Measurements from ENCODE around the gene WNT4. TPM values are rescaled to one million over a fixed set of nuclear protein-coding genes. Genes with fewer than 3 reads are reported as not detected.

Gene WNT4
- total RNA-seq, 1 experiment from 2014 or later, result 0.79 TPM

DNA sequence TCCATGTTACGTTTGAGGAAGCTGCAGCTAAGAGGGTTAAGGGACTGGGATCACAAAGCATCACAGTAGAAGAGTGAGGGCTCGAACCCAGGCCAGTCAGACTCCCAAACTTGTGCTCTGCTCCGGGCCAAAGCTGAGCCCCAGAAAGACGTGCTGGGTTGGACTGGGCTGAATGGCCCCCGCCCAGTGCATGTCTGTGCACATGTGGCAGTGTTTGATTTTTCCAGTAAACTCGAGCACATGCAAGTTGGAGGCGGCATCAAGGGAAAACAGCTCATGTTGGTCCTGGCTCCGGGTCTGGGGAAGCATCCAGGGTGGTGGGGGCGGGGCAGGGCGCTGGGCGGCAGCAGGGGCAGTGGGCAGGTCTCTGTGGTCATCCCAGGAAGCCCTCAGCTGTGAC, 39.8 kb upstream of the WNT4 start:
- no peaks in the 10 kb centered on the region for H3K9me3 Mint-ChIP-seq (ENCODE audit: unreplicated experiment)
- BruUV-seq (replicated peaks), result no TSS peak
- intact Hi-C loops (cut with micrococcal nuclease; ENCODE audit: unreplicated experiment), result no loop called here

DNA sequence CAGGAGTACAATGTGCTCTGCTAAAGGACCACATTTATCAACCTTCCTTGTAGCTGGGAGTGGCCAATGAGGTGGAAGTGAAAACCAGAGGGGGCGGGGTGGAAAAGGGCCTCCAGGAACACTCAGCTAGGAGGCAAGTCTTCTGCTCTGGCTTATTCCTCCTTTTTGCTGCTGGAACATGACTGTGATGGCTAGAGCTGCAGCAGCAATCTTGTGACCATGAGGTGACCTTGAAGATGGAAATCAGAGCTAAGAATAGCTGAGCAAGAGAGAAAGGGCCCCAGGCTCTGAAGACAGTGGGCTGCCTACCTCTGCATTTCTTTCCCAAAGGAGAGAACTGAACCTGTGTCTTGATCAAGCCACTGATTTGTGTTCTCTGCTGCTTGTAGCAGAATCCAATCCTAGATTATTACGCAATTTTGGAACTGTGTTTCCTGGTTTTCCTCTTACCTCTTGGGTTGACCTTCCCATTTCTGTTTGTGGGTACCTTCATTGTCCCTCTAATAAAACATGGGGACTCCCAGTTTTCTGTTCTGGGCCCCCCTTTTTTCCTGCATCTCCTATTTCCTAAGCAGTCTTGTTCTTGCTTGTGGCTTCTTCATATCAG, 36.4 kb upstream of the WNT4 start:
- H3K9me3 ChIP-seq, result no peaks in the 10 kb centered on the region
- ChIA-PET POLR2A (no interaction called here), CTCF (no interaction called here)
- H3K9me3 Mint-ChIP-seq (ENCODE audit: unreplicated experiment), result no peaks in the 10 kb centered on the region
- BruUV-seq (replicated peaks), result no TSS peak
- H3K27me3 Mint-ChIP-seq (ENCODE audit: insufficient read depth, unreplicated experiment), result peaks cover 12% of the 10 kb centered on the region
- intact Hi-C loops (cut with micrococcal nuclease; ENCODE audit: unreplicated experiment), result no loop called here
- H3K36me3 ChIP-seq (ENCODE audit: control insufficient read depth, insufficient read depth, low read length), result no peaks in the 10 kb centered on the region
- no peaks in the 10 kb centered on the region for H3K4me1 ChIP-seq
- no peak overlapping the region for H3K4me3 ChIP-seq (ENCODE audit: low read depth, low read length)
- TF ChIP-seq, protein P1, sequence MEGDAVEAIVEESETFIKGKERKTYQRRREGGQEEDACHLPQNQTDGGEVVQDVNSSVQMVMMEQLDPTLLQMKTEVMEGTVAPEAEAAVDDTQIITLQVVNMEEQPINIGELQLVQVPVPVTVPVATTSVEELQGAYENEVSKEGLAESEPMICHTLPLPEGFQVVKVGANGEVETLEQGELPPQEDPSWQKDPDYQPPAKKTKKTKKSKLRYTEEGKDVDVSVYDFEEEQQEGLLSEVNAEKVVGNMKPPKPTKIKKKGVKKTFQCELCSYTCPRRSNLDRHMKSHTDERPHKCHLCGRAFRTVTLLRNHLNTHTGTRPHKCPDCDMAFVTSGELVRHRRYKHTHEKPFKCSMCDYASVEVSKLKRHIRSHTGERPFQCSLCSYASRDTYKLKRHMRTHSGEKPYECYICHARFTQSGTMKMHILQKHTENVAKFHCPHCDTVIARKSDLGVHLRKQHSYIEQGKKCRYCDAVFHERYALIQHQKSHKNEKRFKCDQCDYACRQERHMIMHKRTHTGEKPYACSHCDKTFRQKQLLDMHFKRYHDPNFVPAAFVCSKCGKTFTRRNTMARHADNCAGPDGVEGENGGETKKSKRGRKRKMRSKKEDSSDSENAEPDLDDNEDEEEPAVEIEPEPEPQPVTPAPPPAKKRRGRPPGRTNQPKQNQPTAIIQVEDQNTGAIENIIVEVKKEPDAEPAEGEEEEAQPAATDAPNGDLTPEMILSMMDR (IDR thresholded peaks at IDR 0.05; ENCODE audit: insufficient read depth in 1 of 2, low read depth in 1 of 2, low read length in 1 of 2, severe bottlenecking in 1 of 2, unreplicated experiment in 1 of 2), result no peak
- no peak overlapping the region for H3K4me3 Mint-ChIP-seq (ENCODE audit: unreplicated experiment)
- H3K27me3 ChIP-seq (replicated peaks; ENCODE audit: control insufficient read depth, insufficient read depth, low read length), result no peaks in the 10 kb centered on the region
- DNase-seq, result no peak
- no peak overlapping the region for H3K27ac Mint-ChIP-seq (ENCODE audit: unreplicated experiment)
- H3K36me3 Mint-ChIP-seq (ENCODE audit: insufficient read depth, unreplicated experiment), result no peaks in the 10 kb centered on the region
- H3K4me1 Mint-ChIP-seq (ENCODE audit: low read depth, unreplicated experiment), result no peaks in the 10 kb centered on the region

More for the DNA sequence above, 39.8 kb upstream of the WNT4 start:
- Histone ChIP-seq H3K36me3 (ENCODE audit: control insufficient read depth, insufficient read depth, low read length) (no peaks in the 10 kb centered on the region), H3K4me3 (ENCODE audit: low read depth, low read length) (no peak overlapping the region), H3K27me3 (replicated peaks; ENCODE audit: control insufficient read depth, insufficient read depth, low read length) (no peaks in the 10 kb centered on the region), H3K4me1 (no peaks in the 10 kb centered on the region), H3K9me3 (no peaks in the 10 kb centered on the region)
- H3K4me1 Mint-ChIP-seq (ENCODE audit: low read depth, unreplicated experiment), result no peaks in the 10 kb centered on the region
- H3K27ac Mint-ChIP-seq (ENCODE audit: unreplicated experiment), result no peak overlapping the region
- H3K4me3 Mint-ChIP-seq (ENCODE audit: unreplicated experiment), result no peak overlapping the region
- ChIA-PET CTCF (interaction anchor here (0.6 kb wide), 1 partner anchor 77 kb away, joined by 4 read pairs; no protein-coding TSS in a partner anchor), POLR2A (no interaction called here)
- H3K27me3 Mint-ChIP-seq (ENCODE audit: insufficient read depth, unreplicated experiment), result peaks cover 13% of the 10 kb centered on the region
- no peaks in the 10 kb centered on the region for H3K36me3 Mint-ChIP-seq (ENCODE audit: insufficient read depth, unreplicated experiment)
- DNase-seq, result no peak
- TF ChIP-seq, protein P1 (IDR thresholded peaks at IDR 0.05; ENCODE audit: insufficient read depth in 1 of 2, low read depth in 1 of 2, low read length in 1 of 2, severe bottlenecking in 1 of 2, unreplicated experiment in 1 of 2), result no peak

DNA sequence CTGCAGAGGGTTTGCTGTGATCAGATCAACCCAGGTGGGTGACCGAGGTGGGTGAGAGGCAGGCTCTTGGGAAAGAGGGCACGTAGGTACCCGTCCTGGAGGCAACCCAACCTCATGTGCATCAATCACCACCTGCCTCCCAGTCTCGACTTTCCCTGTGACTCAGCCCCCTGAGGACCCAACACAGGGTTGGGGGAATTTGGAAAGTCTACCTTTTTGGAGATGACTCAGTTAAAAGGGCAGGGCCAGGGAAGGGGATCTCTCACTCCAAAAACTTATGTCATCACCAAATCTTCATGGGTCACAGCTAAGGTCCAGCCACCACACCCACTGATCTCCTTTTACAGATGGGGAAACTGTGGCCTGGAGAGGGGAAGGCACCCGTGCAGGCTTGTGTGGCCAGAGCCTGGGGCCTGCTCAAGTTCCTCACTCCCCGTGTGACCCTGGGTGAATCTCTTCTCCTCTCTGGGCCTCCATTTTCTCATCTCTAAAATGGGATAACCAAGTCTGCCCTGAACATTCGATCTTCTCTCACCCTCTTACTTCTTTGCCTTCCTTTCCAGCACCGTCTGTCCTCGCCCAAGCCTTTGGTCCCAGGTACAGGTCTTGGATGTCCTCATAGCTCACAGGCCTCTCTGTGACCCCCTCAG, 34.6 kb upstream of the WNT4 start:
- no peaks in the 10 kb centered on the region for H3K27me3 ChIP-seq (replicated peaks; ENCODE audit: control insufficient read depth, insufficient read depth, low read length)
- POLR2A ChIA-PET, result no interaction called here
- no peaks in the 10 kb centered on the region for H3K4me1 Mint-ChIP-seq (ENCODE audit: low read depth, unreplicated experiment)
- intact Hi-C loops (cut with micrococcal nuclease; ENCODE audit: unreplicated experiment), result no loop called here
- H3K27me3 Mint-ChIP-seq (ENCODE audit: insufficient read depth, unreplicated experiment), result peaks cover 11% of the 10 kb centered on the region
- no TSS peak for BruUV-seq (replicated peaks)
- no peak overlapping the region for H3K4me3 Mint-ChIP-seq (ENCODE audit: unreplicated experiment)
- H3K4me1 ChIP-seq, result no peaks in the 10 kb centered on the region
- no peak overlapping the region for H3K4me3 ChIP-seq (ENCODE audit: low read depth, low read length)
- no peaks in the 10 kb centered on the region for H3K9me3 ChIP-seq
- TF ChIP-seq, protein P1 (IDR thresholded peaks at IDR 0.05; ENCODE audit: insufficient read depth in 1 of 2, low read depth in 1 of 2, low read length in 1 of 2, severe bottlenecking in 1 of 2, unreplicated experiment in 1 of 2), result no peak
- CTCF ChIA-PET, result no interaction called here
- H3K9me3 Mint-ChIP-seq (ENCODE audit: unreplicated experiment), result no peaks in the 10 kb centered on the region
- DNase-seq, result no peak
- H3K36me3 ChIP-seq (ENCODE audit: control insufficient read depth, insufficient read depth, low read length), result no peaks in the 10 kb centered on the region
- H3K27ac Mint-ChIP-seq (ENCODE audit: unreplicated experiment), result no peak overlapping the region
- H3K36me3 Mint-ChIP-seq (ENCODE audit: insufficient read depth, unreplicated experiment), result no peaks in the 10 kb centered on the region
